ENCODE measurements around the gene TPO. TPM values are rescaled to one million over a fixed set of nuclear protein-coding genes. Genes with fewer than 3 reads are reported as not detected.

Gene TPO
- total RNA-seq, 1 donor from 2014 or later: not detected

- no peak for TF ChIP-seq CTCF (IDR thresholded peaks at IDR 0.05; ENCODE audit: unreplicated experiment)
- Mint-ChIP-seq H3K4me3 (no peak overlapping the region), H3K27ac (no peak overlapping the region), H3K27me3 (ENCODE audit: low read depth) (peaks cover 5% of the 10 kb centered on the region), H3K36me3 (no peaks in the 10 kb centered on the region), H3K9me3 (no peaks in the 10 kb centered on the region), H3K4me1 (no peaks in the 10 kb centered on the region)
- DNase-seq (ENCODE audit: low spot score in 2 of 2, unreplicated experiment in 2 of 2): no peak
Observed at GRCh38 chr2:1432726-1433125, 19.5 kb downstream of the TPO start.

DNA sequence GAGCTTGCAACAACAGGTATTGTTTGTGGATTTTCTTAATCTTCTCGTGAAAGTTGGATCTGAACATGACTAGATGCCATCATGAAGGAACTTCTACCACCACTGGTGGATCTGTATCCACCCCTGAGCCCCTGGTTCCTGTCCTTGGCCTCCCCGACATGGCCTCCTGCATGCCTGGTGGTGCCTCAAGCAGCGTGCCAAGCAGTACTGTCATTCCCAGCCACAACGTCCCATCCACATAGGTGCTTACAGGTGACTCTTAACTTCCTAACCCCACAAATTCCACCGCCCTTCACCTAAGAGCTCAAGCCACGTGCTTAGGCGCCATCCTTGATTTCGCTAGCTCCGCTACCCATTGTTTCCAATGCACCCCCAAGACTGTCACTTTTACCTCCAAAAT, 23.1 kb downstream of the TPO start:
- DNase-seq (ENCODE audit: low spot score in 2 of 2, unreplicated experiment in 2 of 2): no peak
- Mint-ChIP-seq H3K36me3 (no peaks in the 10 kb centered on the region), H3K27me3 (ENCODE audit: low read depth) (peaks cover 7% of the 10 kb centered on the region), H3K4me1 (no peaks in the 10 kb centered on the region), H3K4me3 (no peak overlapping the region), H3K9me3 (no peaks in the 10 kb centered on the region), H3K27ac (no peak overlapping the region)
- TF ChIP-seq CTCF (IDR thresholded peaks at IDR 0.05; ENCODE audit: unreplicated experiment): no peak

- peaks cover 3% of the 10 kb centered on the region for H3K9me3 Mint-ChIP-seq
- no peak overlapping the region for H3K4me3 Mint-ChIP-seq
- TF ChIP-seq CTCF (IDR thresholded peaks at IDR 0.05; ENCODE audit: unreplicated experiment): no peak
- DNase-seq (ENCODE audit: low spot score in 2 of 2, unreplicated experiment in 2 of 2): no peak
- H3K4me1 Mint-ChIP-seq: no peaks in the 10 kb centered on the region
- H3K27me3 Mint-ChIP-seq (ENCODE audit: low read depth): peaks cover 7% of the 10 kb centered on the region
- no peaks in the 10 kb centered on the region for H3K36me3 Mint-ChIP-seq
- H3K27ac Mint-ChIP-seq: no peak overlapping the region
Observed at GRCh38 chr2:1437101-1437500, 23.8 kb downstream of the TPO start.

GRCh38 chr2:1437537-1437936, 24.3 kb downstream of the TPO start:
- TF ChIP-seq CTCF (IDR thresholded peaks at IDR 0.05; ENCODE audit: unreplicated experiment): no peak
- no peak overlapping the region for H3K27ac Mint-ChIP-seq
- H3K9me3 Mint-ChIP-seq: peaks cover 6% of the 10 kb centered on the region
- H3K27me3 Mint-ChIP-seq (ENCODE audit: low read depth): peaks cover 7% of the 10 kb centered on the region
- H3K4me1 Mint-ChIP-seq: no peaks in the 10 kb centered on the region
- H3K4me3 Mint-ChIP-seq: no peak overlapping the region
- H3K36me3 Mint-ChIP-seq: no peaks in the 10 kb centered on the region
- no peak for DNase-seq (ENCODE audit: low spot score in 2 of 2, unreplicated experiment in 2 of 2)

- no peak for DNase-seq (ENCODE audit: low spot score in 2 of 2, unreplicated experiment in 2 of 2)
- H3K9me3 Mint-ChIP-seq: peaks cover 11% of the 10 kb centered on the region
- H3K4me1 Mint-ChIP-seq: no peaks in the 10 kb centered on the region
- no peak overlapping the region for H3K27ac Mint-ChIP-seq
- TF ChIP-seq CTCF (IDR thresholded peaks at IDR 0.05; ENCODE audit: unreplicated experiment): no peak
- no peaks in the 10 kb centered on the region for H3K36me3 Mint-ChIP-seq
- peaks cover 8% of the 10 kb centered on the region for H3K27me3 Mint-ChIP-seq (ENCODE audit: low read depth)
- H3K4me3 Mint-ChIP-seq: no peak overlapping the region
Observed at GRCh38 chr2:1438972-1439371, 25.7 kb downstream of the TPO start.

DNA sequence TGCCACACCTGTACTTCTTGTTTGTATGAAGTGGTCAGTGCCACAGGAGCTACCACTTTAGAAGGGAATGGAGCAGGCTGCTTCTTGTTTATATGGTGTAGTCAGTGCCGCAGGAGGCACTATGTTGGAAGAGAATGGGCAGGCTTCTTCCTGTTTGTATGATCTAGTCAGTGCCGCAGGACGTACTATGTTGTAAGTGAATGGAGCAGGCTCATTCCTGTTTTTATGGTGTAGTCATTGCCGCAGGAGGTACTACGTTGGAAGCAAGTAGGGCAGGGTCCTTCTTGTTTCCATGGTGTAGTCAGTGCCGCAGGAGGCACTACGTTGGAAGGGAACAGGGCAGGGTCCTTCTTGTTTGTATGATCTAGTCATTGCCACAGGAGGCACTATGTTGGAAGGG, 27.3 kb downstream of the TPO start:
- H3K36me3 Mint-ChIP-seq: no peaks in the 10 kb centered on the region
- no peaks in the 10 kb centered on the region for H3K4me1 Mint-ChIP-seq
- peaks cover 8% of the 10 kb centered on the region for H3K27me3 Mint-ChIP-seq (ENCODE audit: low read depth)
- H3K4me3 Mint-ChIP-seq: no peak overlapping the region
- H3K9me3 Mint-ChIP-seq: peaks cover 11% of the 10 kb centered on the region
- no peak for DNase-seq (ENCODE audit: low spot score in 2 of 2, unreplicated experiment in 2 of 2)
- H3K27ac Mint-ChIP-seq: no peak overlapping the region
- TF ChIP-seq CTCF (IDR thresholded peaks at IDR 0.05; ENCODE audit: unreplicated experiment): no peak
